Ishikawa (cell line): ENCODE measurements around the gene UCK1.
A peak's percentile ranks its signal among the peaks of the same experiment; 100 is the strongest.

Experiments
- CEBPB ChIP-seq: IDR thresholded peaks from 2 replicates; pipeline ENCODE4 v1.6.1; 2012
- CREB1 ChIP-seq: IDR thresholded peaks from 2 replicates; pipeline ENCODE4 v1.6.1; 2012; ENCODE audit warnings: low read depth
- EGR1 ChIP-seq: IDR thresholded peaks from 2 replicates; pipeline ENCODE4 v1.6.1; 2012
- EP300 ChIP-seq: IDR thresholded peaks from 2 replicates; pipeline ENCODE4 v1.6.1; 2012; ENCODE audit warnings: borderline replicate concordance
- FOXM1 ChIP-seq: IDR thresholded peaks from 2 replicates; pipeline ENCODE4 v1.6.1; 2012; ENCODE audit warnings: low read depth, borderline replicate concordance
- MAX ChIP-seq: IDR thresholded peaks from 2 replicates; pipeline ENCODE4 v1.6.1; 2012
- NFIC ChIP-seq: IDR thresholded peaks from 2 replicates; pipeline ENCODE4 v1.6.1; 2012
- RAD21 ChIP-seq: IDR thresholded peaks from 2 replicates; pipeline ENCODE4 v1.6.1; 2012; ENCODE audit warnings: low read depth
- REST ChIP-seq: IDR thresholded peaks from 2 replicates; pipeline ENCODE4 v1.6.1; 2012; ENCODE audit warnings: low read depth, mild to moderate bottlenecking
- TAF1 ChIP-seq: IDR thresholded peaks from 2 replicates; pipeline ENCODE4 v1.6.1; 2012; ENCODE audit warnings: low read depth, mild to moderate bottlenecking
- TCF12 ChIP-seq: IDR thresholded peaks from 2 replicates; pipeline ENCODE4 v1.6.1; 2012; ENCODE audit warnings: low read depth
- TEAD4 ChIP-seq: IDR thresholded peaks from 2 replicates; pipeline ENCODE4 v1.6.1; 2012
- USF1 ChIP-seq: IDR thresholded peaks from 2 replicates; pipeline ENCODE4 v1.6.1; 2012
- YY1 ChIP-seq: IDR thresholded peaks from 2 replicates; pipeline ENCODE4 v1.6.1; 2012; ENCODE audit warnings: low read depth
- ZBTB7A ChIP-seq: IDR thresholded peaks from 2 replicates; pipeline ENCODE4 v1.6.1; 2012; ENCODE audit warnings: low read depth

Gene UCK1

GRCh38 chr9:131477816-131478419, 53.1 kb downstream of the UCK1 start:
- no peak for TF ChIP-seq TAF1
- TF ChIP-seq FOXM1: no peak

- TF ChIP-seq TAF1: no peak
- no peak for TF ChIP-seq RAD21
- TF ChIP-seq USF1: no peak
- TF ChIP-seq TEAD4: no peak
- TF ChIP-seq REST: no peak
- TF ChIP-seq EP300: no peak
- no peak for TF ChIP-seq ZBTB7A
- no peak for TF ChIP-seq EGR1
- no peak for TF ChIP-seq CREB1
- TF ChIP-seq NFIC: no peak
- no peak for TF ChIP-seq CEBPB
- no peak for TF ChIP-seq TCF12
- TF ChIP-seq FOXM1: no peak
- TF ChIP-seq MAX: no peak
- no peak for TF ChIP-seq YY1
Measured at GRCh38 chr9:131477367-131477766, 53.7 kb downstream of the UCK1 start.

GRCh38 chr9:131476777-131477345, 54.2 kb downstream of the UCK1 start:
- TF ChIP-seq EP300 (no peak), REST (0 out of 2 replicates have a peak, but pooled peaks have one; percentile 13)

- TF ChIP-seq ZBTB7A (no peak), USF1 (no peak)
Measured at GRCh38 chr9:131475956-131476776, 54.9 kb downstream of the UCK1 start.

- TF ChIP-seq TEAD4: no peak
- no peak for TF ChIP-seq RAD21
- TF ChIP-seq USF1: no peak
- TF ChIP-seq YY1: no peak
- no peak for TF ChIP-seq ZBTB7A
- no peak for TF ChIP-seq MAX
- TF ChIP-seq CREB1: no peak
- no peak for TF ChIP-seq FOXM1
- TF ChIP-seq EGR1: no peak
- TF ChIP-seq CEBPB: no peak
- no peak for TF ChIP-seq REST
- no peak for TF ChIP-seq TCF12
- no peak for TF ChIP-seq EP300
- TF ChIP-seq NFIC: no peak
- TF ChIP-seq TAF1: no peak
Measured at GRCh38 chr9:131475111-131475955, 55.7 kb downstream of the UCK1 start.
